K562 (cell line): ENCODE measurements around the gene SHANK2. TPM values are rescaled to one million over a fixed set of nuclear protein-coding genes. Genes with fewer than 3 reads are reported as not detected.

Experiments
- CSDE1 ChIP-seq, 2 experiments: fragments of 450-650 bp; IDR thresholded peaks; 2 replicates each; pipeline ENCODE4 v1.6.1; 2016; ENCODE audit warnings: mild to moderate bottlenecking in 1 of 2
- E2F6 ChIP-seq, 2 experiments: IDR thresholded peaks; 2 replicates each; pipeline ENCODE4 v1.6.1; 2011; ENCODE audit warnings: borderline replicate concordance in 1 of 2, control low read depth in 1 of 2, low read depth in 1 of 2, low read length in 1 of 2, mild to moderate bottlenecking in 1 of 2, mixed read lengths in 1 of 2, moderate library complexity in 1 of 2; ENCODE audit not compliant: insufficient read depth in 1 of 2, insufficient read length in 1 of 2, poor library complexity in 1 of 2, severe bottlenecking in 1 of 2; ENCODE audit errors: extremely low read depth in 1 of 2
- ERF ChIP-seq: fragments of 450-650 bp; formaldehyde crosslinking; IDR thresholded peaks from 2 replicates; pipeline ENCODE4 v1.4.0; 2020; ENCODE audit warnings: mild to moderate bottlenecking, mixed read lengths
- XRCC4 ChIP-seq: IDR thresholded peaks from one replicate; pipeline ENCODE4 v1.6.1; 2011; ENCODE audit not compliant: insufficient read depth, insufficient read length; ENCODE audit errors: extremely low read depth
- polyA plus RNA-seq, 8 experiments: library from polyadenylated mRNA; depleted of rRNA in 4 of 8; stranded (reverse) in 5 of 8; unstranded in 3 of 8; fragments of >200 nt; fragmentation: Nextera tagmentation in 2 of 8; fragmentation: Illumina TruSeq in 1 of 8; extraction: Ambion mirVana in 2 of 8; extraction: Trizol in 1 of 8; gene quantifications; 2 replicates each; pipeline versions ENCODE4 v1.2.1 to v1.2.3, GENCODE V29; 2011 to 2014; ENCODE audit warnings: inconsistent platforms in 1 of 8, missing spikeins in 1 of 8
- total RNA-seq, 7 experiments: library from RNA; depleted of rRNA in 6 of 7; stranded (reverse); fragments of >200 nt in 6 of 7; fragmentation: Illumina TruSeq in 2 of 7; extraction: Trizol in 2 of 7; gene quantifications; 2 replicates each; pipeline versions ENCODE4 v1.2.1 to v1.2.3, GENCODE V29; 2011 to 2021; ENCODE audit warnings: low replicate concordance in 1 of 7
- TF ChIP-seq, protein P1 (sequence below), 2 experiments: fragments of 450-650 bp; formaldehyde crosslinking in 1 of 2; IDR thresholded peaks; 2 replicates each; pipeline versions ENCODE4 v1.4.0 to v1.6.1; 2014 to 2020; ENCODE audit warnings: mild to moderate bottlenecking in 2 of 2, borderline replicate concordance in 1 of 2, low read depth in 1 of 2

SHANK2 gene
- total and polyA plus RNA-seq, 9 of the 15 experiments (the other 6 are each of a cell fraction or from before 2014, with no cell fraction given), result 0.04 to 0.07 TPM; not detected in 7

GRCh38 chr11:71214553-71215424, 37.6 kb downstream of the SHANK2 start (continued):
- TF ChIP-seq, protein P1, sequence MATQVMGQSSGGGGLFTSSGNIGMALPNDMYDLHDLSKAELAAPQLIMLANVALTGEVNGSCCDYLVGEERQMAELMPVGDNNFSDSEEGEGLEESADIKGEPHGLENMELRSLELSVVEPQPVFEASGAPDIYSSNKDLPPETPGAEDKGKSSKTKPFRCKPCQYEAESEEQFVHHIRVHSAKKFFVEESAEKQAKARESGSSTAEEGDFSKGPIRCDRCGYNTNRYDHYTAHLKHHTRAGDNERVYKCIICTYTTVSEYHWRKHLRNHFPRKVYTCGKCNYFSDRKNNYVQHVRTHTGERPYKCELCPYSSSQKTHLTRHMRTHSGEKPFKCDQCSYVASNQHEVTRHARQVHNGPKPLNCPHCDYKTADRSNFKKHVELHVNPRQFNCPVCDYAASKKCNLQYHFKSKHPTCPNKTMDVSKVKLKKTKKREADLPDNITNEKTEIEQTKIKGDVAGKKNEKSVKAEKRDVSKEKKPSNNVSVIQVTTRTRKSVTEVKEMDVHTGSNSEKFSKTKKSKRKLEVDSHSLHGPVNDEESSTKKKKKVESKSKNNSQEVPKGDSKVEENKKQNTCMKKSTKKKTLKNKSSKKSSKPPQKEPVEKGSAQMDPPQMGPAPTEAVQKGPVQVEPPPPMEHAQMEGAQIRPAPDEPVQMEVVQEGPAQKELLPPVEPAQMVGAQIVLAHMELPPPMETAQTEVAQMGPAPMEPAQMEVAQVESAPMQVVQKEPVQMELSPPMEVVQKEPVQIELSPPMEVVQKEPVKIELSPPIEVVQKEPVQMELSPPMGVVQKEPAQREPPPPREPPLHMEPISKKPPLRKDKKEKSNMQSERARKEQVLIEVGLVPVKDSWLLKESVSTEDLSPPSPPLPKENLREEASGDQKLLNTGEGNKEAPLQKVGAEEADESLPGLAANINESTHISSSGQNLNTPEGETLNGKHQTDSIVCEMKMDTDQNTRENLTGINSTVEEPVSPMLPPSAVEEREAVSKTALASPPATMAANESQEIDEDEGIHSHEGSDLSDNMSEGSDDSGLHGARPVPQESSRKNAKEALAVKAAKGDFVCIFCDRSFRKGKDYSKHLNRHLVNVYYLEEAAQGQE (IDR thresholded peaks at IDR 0.05; ENCODE audit: borderline replicate concordance), result no peak
- TF ChIP-seq, protein P1 (CRISPR knock-in tag; IDR thresholded peaks at IDR 0.05; ENCODE audit: low read depth), result no peak
- no peak for TF ChIP-seq XRCC4
- no peak for TF ChIP-seq E2F6 (IDR thresholded peaks at IDR 0.05; ENCODE audit: borderline replicate concordance in 1 of 2, extremely low read depth in 1 of 2, insufficient read depth in 1 of 2, insufficient read length in 1 of 2, low read depth in 1 of 2, low read length in 1 of 2, poor library complexity in 1 of 2, severe bottlenecking in 1 of 2)
- no peak for TF ChIP-seq CSDE1 (IDR thresholded peaks at IDR 0.05)
- TF ChIP-seq ERF, result no peak
- TF ChIP-seq, all 486 proteins: peak for 0
